Measurements from ENCODE around the gene SERPINB8.

- TF ChIP-seq CTCF (conservative IDR thresholded peaks at IDR 0.05) (no peak), ZFX (IDR thresholded peaks at IDR 0.05) (0 out of 2 replicates have a peak, but pooled peaks have one; percentile 16)
Observed at GRCh38 chr18:63969942-63970808, at the start of gene SERPINB8.
